GM23338 (cell line): ENCODE data around the gene ROR1. TPM values are rescaled to one million over a fixed set of nuclear protein-coding genes. Genes with fewer than 3 reads are reported as not detected.

Source experiments
- ATAC-seq: fragments of 200-7000 bp; cut with Tn5 transposase; 3 replicates; pipeline ENCODE4 v1.9.1; 2020
- DNase-seq: peaks from one replicate; pipeline ENCODE4 v3.0.0-alpha.2; 2015; ENCODE audit warnings: low spot score
- H2AFZ ChIP-seq: fragments of 200-600 bp; sonication (generic); 2 replicates; pipeline ENCODE4 v1.8.0; 2016; ENCODE audit warnings: antibody characterized with exemption, mild to moderate bottlenecking, moderate library complexity
- H3F3A ChIP-seq: fragments of 200-600 bp; sonication (generic); replicated peaks from 2 replicates; pipeline ENCODE4 v1.8.0; 2017; ENCODE audit warnings: antibody characterized with exemption, mixed run types, low read depth
- H3K27ac ChIP-seq: fragments of 200-600 bp; sonication (generic); 2 replicates; pipeline ENCODE4 v1.6.1; 2016; ENCODE audit warnings: low read depth
- H3K27me3 ChIP-seq: fragments of 200-600 bp; sonication (generic); 2 replicates; pipeline ENCODE4 v1.8.0; 2016; ENCODE audit warnings: mild to moderate bottlenecking, mixed run types, moderate library complexity; ENCODE audit not compliant: insufficient read depth
- H3K36me3 ChIP-seq: fragments of 200-600 bp; sonication (generic); 2 replicates; pipeline ENCODE4 v1.8.0; 2016; ENCODE audit warnings: mild to moderate bottlenecking; ENCODE audit not compliant: insufficient read depth
- H3K4me1 ChIP-seq: fragments of 200-600 bp; sonication (generic); 2 replicates; pipeline ENCODE4 v1.8.0; 2016; ENCODE audit warnings: mild to moderate bottlenecking, moderate library complexity; ENCODE audit not compliant: insufficient read depth
- H3K4me2 ChIP-seq: fragments of 200-600 bp; sonication (generic); 2 replicates; pipeline ENCODE4 v1.7.1; 2017; ENCODE audit warnings: mixed run types
- H3K4me3 ChIP-seq: fragments of 200-600 bp; sonication (generic); 2 replicates; pipeline ENCODE4 v1.6.1; 2016; ENCODE audit warnings: mixed run types
- H3K79me2 ChIP-seq: fragments of 200-600 bp; sonication (generic); replicated peaks from 2 replicates; pipeline ENCODE4 v1.8.0; 2017; ENCODE audit warnings: mild to moderate bottlenecking; ENCODE audit not compliant: insufficient read depth
- H3K9me2 ChIP-seq: fragments of 200-600 bp; sonication (generic); 2 replicates; pipeline ENCODE4 v1.8.0; 2017; ENCODE audit not compliant: insufficient read depth
- H4K20me1 ChIP-seq: fragments of 200-600 bp; sonication (generic); replicated peaks from 2 replicates; pipeline ENCODE4 v1.8.0; 2017; ENCODE audit warnings: mild to moderate bottlenecking; ENCODE audit not compliant: insufficient read depth
- H3K27ac Mint-ChIP-seq: 2 replicates; pipeline ENCODE4 v1.8.0; 2020; ENCODE audit warnings: inconsistent platforms, mild to moderate bottlenecking, moderate library complexity, mixed read lengths
- H3K27me3 Mint-ChIP-seq: 3 replicates; pipeline ENCODE4 v1.8.0; 2022; ENCODE audit warnings: low read depth, mild to moderate bottlenecking, moderate library complexity, mixed read lengths, inconsistent platforms; ENCODE audit not compliant: insufficient read depth, poor library complexity
- H3K36me3 Mint-ChIP-seq: 3 replicates; pipeline ENCODE4 v1.8.0; 2021; ENCODE audit warnings: low read depth, mild to moderate bottlenecking, inconsistent platforms, moderate library complexity, mixed read lengths
- H3K4me1 Mint-ChIP-seq: 3 replicates; pipeline ENCODE4 v1.8.0; 2020; ENCODE audit warnings: mild to moderate bottlenecking, inconsistent platforms, mixed read lengths
- H3K4me3 Mint-ChIP-seq: 3 replicates; pipeline ENCODE4 v1.8.0; 2021; ENCODE audit warnings: moderate library complexity, mild to moderate bottlenecking, inconsistent platforms, mixed read lengths
- H3K9me3 Mint-ChIP-seq: 3 replicates; pipeline ENCODE4 v1.8.0; 2020; ENCODE audit warnings: moderate library complexity, mild to moderate bottlenecking, inconsistent platforms, mixed read lengths
- CREB1 ChIP-seq: fragments of 250-450 bp; sonication (Bioruptor Pico); IDR thresholded peaks from 2 replicates; pipeline ENCODE4 v1.5.0; 2020; ENCODE audit warnings: low read depth, mild to moderate bottlenecking, moderate library complexity
- EZH2phosphoT487 ChIP-seq: fragments of 200-600 bp; sonication (generic); IDR thresholded peaks from one replicate; pipeline ENCODE4 v1.8.1; 2018; ENCODE audit warnings: antibody characterized with exemption; ENCODE audit not compliant: unreplicated experiment
- JUNB ChIP-seq: IDR thresholded peaks from one replicate; pipeline ENCODE4 v1.6.1; 2016; ENCODE audit warnings: antibody characterized with exemption; ENCODE audit not compliant: unreplicated experiment
- NANOG ChIP-seq: IDR thresholded peaks from 2 replicates; pipeline ENCODE4 v1.6.1; 2016; ENCODE audit warnings: antibody characterized with exemption, borderline replicate concordance
- POLR2AphosphoS5 ChIP-seq: IDR thresholded peaks from 2 replicates; pipeline ENCODE4 v1.6.1; 2016; ENCODE audit warnings: antibody characterized with exemption, low read depth
- STAT1 ChIP-seq: IDR thresholded peaks from one replicate; pipeline ENCODE4 v1.6.1; 2016; ENCODE audit warnings: antibody characterized with exemption; ENCODE audit not compliant: unreplicated experiment
- ZNF114 ChIP-seq: fragments of 250-450 bp; sonication (Bioruptor Pico); IDR thresholded peaks from 2 replicates; pipeline ENCODE4 v1.5.0; 2020; ENCODE audit warnings: mild to moderate bottlenecking, moderate library complexity
- polyA plus RNA-seq: library from polyadenylated mRNA; unstranded; fragments of >200 nt; fragmentation: Nextera tagmentation; extraction: Ambion mirVana; gene quantifications from 2 replicates; pipeline ENCODE4 v1.2.1, GENCODE V29; 2016
- total RNA-seq: library from RNA; depleted of rRNA; stranded (reverse); fragments of >200 nt; shearing (Covaris generic); gene quantifications from 2 replicates; pipeline ENCODE4 v1.2.3, GENCODE V29; 2014
- TF ChIP-seq, protein P1 (sequence below): IDR thresholded peaks from one replicate; pipeline ENCODE4 v1.6.1; 2018; ENCODE audit warnings: antibody characterized with exemption; ENCODE audit not compliant: unreplicated experiment
- TF ChIP-seq, protein P2 (sequence below): fragments of 250-450 bp; sonication (Bioruptor Pico); IDR thresholded peaks from 2 replicates; pipeline ENCODE4 v1.5.0; 2020; ENCODE audit warnings: mild to moderate bottlenecking, moderate library complexity
- TF ChIP-seq, protein P3 (sequence below): IDR thresholded peaks from 2 replicates; pipeline ENCODE4 v1.6.1; 2016; ENCODE audit warnings: antibody characterized with exemption

ROR1 gene
- total and polyA plus RNA-seq, 2 experiments from 2014 or later: 59.7 to 96.0 TPM

DNA sequence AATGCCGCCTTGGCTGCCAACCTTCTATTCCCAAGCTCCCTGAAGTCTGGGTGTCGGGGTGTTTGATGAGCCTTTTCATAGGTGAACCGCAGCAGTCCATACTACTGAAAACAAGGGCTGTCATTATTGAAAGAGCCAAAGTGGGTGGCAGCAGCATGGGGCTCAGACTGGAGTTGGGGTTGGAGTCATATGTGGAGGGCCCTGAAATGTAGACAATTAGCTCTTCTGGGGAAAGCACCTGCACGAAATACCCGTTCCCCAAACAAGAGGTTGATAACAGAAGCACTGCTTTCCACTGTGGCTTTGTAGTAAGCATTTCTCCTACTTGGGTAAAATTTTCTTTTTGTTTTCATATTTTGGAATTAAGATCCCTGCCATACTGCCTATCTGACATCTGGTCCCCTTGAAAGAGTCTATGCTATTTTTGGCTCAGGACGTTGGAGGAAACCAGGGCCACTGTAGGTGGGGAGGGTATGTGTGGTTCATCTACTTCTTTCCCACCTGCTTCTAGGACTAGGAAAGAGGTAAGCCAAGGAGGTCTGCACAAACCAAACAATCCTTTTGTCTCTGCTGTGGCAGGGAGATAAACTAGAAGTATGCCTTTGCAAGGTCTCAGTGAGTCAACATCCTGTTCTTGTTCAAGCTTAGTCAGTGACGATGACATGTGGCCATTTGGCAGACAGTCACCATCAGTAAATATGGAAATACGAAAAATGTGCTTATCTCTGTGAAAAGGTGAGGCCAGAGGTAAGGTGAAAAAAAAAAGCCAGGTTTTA lies 232.6 kb downstream of the ROR1 start:
- Mint-ChIP-seq H3K9me3 (peaks cover 5% of the 10 kb centered on the region; the same call in 2 of the 3 replicates), H3K27ac (no peak overlapping the region), H3K27me3 (peaks cover 6% of the 10 kb centered on the region), H3K36me3 (peaks cover 24% of the 10 kb centered on the region), H3K4me1 (peaks cover 58% of the 10 kb centered on the region), H3K4me3 (no peak overlapping the region)
- peaks cover 15% of the 10 kb centered on the region; the same call in 1 of the 2 replicates for H3K4me1 ChIP-seq
- no peak overlapping the region for H3K27ac ChIP-seq
- peaks cover 27% of the 10 kb centered on the region for H4K20me1 ChIP-seq
- no peaks in the 10 kb centered on the region for H3K27me3 ChIP-seq
- no peak overlapping the region for H2AFZ ChIP-seq
- ATAC-seq (no peak), DNase-seq (no peak)
- H3K36me3 ChIP-seq: no peaks in the 10 kb centered on the region
- TF ChIP-seq, protein P1, sequence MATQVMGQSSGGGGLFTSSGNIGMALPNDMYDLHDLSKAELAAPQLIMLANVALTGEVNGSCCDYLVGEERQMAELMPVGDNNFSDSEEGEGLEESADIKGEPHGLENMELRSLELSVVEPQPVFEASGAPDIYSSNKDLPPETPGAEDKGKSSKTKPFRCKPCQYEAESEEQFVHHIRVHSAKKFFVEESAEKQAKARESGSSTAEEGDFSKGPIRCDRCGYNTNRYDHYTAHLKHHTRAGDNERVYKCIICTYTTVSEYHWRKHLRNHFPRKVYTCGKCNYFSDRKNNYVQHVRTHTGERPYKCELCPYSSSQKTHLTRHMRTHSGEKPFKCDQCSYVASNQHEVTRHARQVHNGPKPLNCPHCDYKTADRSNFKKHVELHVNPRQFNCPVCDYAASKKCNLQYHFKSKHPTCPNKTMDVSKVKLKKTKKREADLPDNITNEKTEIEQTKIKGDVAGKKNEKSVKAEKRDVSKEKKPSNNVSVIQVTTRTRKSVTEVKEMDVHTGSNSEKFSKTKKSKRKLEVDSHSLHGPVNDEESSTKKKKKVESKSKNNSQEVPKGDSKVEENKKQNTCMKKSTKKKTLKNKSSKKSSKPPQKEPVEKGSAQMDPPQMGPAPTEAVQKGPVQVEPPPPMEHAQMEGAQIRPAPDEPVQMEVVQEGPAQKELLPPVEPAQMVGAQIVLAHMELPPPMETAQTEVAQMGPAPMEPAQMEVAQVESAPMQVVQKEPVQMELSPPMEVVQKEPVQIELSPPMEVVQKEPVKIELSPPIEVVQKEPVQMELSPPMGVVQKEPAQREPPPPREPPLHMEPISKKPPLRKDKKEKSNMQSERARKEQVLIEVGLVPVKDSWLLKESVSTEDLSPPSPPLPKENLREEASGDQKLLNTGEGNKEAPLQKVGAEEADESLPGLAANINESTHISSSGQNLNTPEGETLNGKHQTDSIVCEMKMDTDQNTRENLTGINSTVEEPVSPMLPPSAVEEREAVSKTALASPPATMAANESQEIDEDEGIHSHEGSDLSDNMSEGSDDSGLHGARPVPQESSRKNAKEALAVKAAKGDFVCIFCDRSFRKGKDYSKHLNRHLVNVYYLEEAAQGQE: no peak
- no peak overlapping the region for H3K4me3 ChIP-seq
- H3K9me2 ChIP-seq: no peaks in the 10 kb centered on the region
- no peak overlapping the region for H3K4me2 ChIP-seq
- H3F3A ChIP-seq: no peaks in the 10 kb centered on the region
- peaks cover 66% of the 10 kb centered on the region for H3K79me2 ChIP-seq

DNA sequence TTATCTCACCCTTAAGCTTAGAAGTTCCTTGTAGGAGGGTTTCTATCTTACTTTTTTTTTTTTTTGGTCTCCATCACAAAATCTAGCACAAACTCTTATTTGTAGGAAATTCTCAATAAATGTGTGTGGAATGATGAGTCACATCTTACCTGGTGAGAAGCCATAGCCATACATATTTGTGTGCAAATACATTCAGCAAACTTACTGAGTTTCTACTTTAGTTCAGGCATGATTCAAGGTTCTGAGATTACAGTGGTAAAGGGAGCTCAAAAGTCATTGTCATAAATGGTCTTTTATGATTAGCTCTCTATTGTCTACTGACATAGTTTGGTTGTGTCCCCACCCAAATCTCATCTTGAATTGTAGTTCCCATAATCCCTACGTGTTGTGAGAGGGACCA lies 236.5 kb downstream of the ROR1 start:
- H3K4me3 ChIP-seq: no peak overlapping the region
- DNase-seq (no peak), ATAC-seq (no peak)
- peaks cover 22% of the 10 kb centered on the region for H4K20me1 ChIP-seq
- H3K36me3 ChIP-seq: no peaks in the 10 kb centered on the region
- no peaks in the 10 kb centered on the region for H3K27me3 ChIP-seq
- peaks cover 27% of the 10 kb centered on the region for H3K79me2 ChIP-seq
- H3K27ac ChIP-seq: no peak overlapping the region
- no peak overlapping the region for H3K4me3 Mint-ChIP-seq
- peaks cover 29% of the 10 kb centered on the region; the same call in 2 of the 3 replicates for H3K4me1 Mint-ChIP-seq
- no peak overlapping the region for H3K4me2 ChIP-seq
- peaks cover 20% of the 10 kb centered on the region for H3K36me3 Mint-ChIP-seq
- H3F3A ChIP-seq: no peaks in the 10 kb centered on the region
- no peak overlapping the region for H2AFZ ChIP-seq
- no peak overlapping the region for H3K27ac Mint-ChIP-seq
- no peaks in the 10 kb centered on the region for H3K9me3 Mint-ChIP-seq
- H3K9me2 ChIP-seq: no peaks in the 10 kb centered on the region
- H3K27me3 Mint-ChIP-seq: peaks cover 1% of the 10 kb centered on the region
- 0 out of 2 replicates have a peak, but pooled peaks cover 8% of the 10 kb centered on the region for H3K4me1 ChIP-seq
- TF ChIP-seq CREB1 (CRISPR knock-in tag): no peak
- TF ChIP-seq, protein P2, sequence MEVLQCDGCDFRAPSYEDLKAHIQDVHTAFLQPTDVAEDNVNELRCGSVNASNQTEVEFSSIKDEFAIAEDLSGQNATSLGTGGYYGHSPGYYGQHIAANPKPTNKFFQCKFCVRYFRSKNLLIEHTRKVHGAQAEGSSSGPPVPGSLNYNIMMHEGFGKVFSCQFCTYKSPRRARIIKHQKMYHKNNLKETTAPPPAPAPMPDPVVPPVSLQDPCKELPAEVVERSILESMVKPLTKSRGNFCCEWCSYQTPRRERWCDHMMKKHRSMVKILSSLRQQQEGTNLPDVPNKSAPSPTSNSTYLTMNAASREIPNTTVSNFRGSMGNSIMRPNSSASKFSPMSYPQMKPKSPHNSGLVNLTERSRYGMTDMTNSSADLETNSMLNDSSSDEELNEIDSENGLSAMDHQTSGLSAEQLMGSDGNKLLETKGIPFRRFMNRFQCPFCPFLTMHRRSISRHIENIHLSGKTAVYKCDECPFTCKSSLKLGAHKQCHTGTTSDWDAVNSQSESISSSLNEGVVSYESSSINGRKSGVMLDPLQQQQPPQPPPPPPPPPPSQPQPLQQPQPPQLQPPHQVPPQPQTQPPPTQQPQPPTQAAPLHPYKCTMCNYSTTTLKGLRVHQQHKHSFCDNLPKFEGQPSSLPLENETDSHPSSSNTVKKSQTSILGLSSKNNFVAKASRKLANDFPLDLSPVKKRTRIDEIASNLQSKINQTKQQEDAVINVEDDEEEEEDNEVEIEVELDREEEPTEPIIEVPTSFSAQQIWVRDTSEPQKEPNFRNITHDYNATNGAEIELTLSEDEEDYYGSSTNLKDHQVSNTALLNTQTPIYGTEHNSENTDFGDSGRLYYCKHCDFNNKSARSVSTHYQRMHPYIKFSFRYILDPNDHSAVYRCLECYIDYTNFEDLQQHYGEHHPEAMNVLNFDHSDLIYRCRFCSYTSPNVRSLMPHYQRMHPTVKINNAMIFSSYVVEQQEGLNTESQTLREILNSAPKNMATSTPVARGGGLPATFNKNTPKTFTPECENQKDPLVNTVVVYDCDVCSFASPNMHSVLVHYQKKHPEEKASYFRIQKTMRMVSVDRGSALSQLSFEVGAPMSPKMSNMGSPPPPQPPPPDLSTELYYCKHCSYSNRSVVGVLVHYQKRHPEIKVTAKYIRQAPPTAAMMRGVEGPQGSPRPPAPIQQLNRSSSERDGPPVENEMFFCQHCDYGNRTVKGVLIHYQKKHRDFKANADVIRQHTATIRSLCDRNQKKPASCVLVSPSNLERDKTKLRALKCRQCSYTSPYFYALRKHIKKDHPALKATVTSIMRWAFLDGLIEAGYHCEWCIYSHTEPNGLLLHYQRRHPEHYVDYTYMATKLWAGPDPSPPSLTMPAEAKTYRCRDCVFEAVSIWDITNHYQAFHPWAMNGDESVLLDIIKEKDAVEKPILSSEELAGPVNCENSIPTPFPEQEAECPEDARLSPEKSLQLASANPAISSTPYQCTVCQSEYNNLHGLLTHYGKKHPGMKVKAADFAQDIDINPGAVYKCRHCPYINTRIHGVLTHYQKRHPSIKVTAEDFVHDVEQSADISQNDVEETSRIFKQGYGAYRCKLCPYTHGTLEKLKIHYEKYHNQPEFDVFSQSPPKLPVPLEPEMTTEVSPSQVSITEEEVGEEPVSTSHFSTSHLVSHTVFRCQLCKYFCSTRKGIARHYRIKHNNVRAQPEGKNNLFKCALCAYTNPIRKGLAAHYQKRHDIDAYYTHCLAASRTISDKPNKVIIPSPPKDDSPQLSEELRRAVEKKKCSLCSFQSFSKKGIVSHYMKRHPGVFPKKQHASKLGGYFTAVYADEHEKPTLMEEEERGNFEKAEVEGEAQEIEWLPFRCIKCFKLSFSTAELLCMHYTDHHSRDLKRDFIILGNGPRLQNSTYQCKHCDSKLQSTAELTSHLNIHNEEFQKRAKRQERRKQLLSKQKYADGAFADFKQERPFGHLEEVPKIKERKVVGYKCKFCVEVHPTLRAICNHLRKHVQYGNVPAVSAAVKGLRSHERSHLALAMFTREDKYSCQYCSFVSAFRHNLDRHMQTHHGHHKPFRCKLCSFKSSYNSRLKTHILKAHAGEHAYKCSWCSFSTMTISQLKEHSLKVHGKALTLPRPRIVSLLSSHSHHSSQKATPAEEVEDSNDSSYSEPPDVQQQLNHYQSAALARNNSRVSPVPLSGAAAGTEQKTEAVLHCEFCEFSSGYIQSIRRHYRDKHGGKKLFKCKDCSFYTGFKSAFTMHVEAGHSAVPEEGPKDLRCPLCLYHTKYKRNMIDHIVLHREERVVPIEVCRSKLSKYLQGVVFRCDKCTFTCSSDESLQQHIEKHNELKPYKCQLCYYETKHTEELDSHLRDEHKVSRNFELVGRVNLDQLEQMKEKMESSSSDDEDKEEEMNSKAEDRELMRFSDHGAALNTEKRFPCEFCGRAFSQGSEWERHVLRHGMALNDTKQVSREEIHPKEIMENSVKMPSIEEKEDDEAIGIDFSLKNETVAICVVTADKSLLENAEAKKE: no peak
- TF ChIP-seq JUNB: no peak
- TF ChIP-seq NANOG: no peak
- TF ChIP-seq ZNF114 (CRISPR knock-in tag): no peak
- TF ChIP-seq EZH2phosphoT487: no peak
- no peak for TF ChIP-seq POLR2AphosphoS5
- no peak for TF ChIP-seq STAT1
- TF ChIP-seq, protein P3, sequence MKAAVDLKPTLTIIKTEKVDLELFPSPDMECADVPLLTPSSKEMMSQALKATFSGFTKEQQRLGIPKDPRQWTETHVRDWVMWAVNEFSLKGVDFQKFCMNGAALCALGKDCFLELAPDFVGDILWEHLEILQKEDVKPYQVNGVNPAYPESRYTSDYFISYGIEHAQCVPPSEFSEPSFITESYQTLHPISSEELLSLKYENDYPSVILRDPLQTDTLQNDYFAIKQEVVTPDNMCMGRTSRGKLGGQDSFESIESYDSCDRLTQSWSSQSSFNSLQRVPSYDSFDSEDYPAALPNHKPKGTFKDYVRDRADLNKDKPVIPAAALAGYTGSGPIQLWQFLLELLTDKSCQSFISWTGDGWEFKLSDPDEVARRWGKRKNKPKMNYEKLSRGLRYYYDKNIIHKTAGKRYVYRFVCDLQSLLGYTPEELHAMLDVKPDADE: no peak
